ENCODE results near the gene ARHGEF4.
"Not testable (repeated sequence)": the region's sequence is repeated elsewhere in the genome, so short reads cannot be mapped to it uniquely, and the experiment has no call there.

ARHGEF4 gene

GRCh38 chr2:131052741-131053263 is 216.1 kb downstream of the ARHGEF4 start:
- no peak for DNase-seq (ENCODE audit: low spot score)

GRCh38 chr2:131054488-131054887 is 217.8 kb downstream of the ARHGEF4 start:
- no peak for DNase-seq (ENCODE audit: low spot score)

DNA sequence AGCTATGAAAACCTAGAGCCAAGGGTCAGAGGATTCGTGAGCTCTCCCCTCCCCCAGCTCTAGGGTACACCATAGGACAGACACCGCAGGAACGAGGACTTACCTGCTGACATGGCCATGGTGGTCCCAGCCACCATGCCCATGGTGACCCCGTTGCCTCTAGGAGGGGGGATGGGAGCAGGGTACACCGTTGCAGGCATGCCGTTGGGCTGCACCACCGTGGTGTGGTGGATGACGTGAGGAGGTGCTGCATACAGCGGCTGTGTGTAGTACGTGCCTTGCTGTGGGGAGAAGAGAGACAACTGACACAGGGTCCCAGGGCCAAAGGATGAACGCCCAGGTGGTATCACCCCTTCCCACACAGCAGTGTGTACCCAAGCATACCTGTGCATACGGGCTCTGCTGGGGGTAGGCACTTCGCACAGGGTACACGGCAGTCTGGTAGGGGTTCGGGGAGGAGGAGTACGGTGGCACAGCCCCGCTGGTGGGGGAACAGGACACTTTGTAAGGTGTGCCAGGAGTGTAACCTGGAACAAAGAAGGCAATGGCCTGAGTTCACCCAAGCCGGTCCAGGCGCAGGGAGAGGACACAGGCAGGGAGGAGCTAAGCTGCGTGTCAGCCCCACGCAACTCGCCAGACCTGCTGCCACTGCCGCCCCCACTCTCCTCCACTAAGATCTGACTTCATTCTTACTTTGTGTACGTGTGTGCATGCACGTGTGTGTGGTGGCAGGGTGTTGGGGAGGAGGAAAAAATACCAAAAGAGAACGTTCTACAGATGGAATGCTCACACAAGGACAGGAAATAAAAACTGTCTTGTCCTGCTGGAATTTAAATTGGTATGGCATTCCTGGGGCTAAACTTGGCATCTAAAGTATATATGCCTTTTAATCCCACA is 218.7 kb downstream of the ARHGEF4 start:
- DNase-seq (ENCODE audit: low spot score) = no peak

GRCh38 chr2:131056204-131056931 is 219.7 kb downstream of the ARHGEF4 start:
- no peak for DNase-seq (ENCODE audit: low spot score)

DNA sequence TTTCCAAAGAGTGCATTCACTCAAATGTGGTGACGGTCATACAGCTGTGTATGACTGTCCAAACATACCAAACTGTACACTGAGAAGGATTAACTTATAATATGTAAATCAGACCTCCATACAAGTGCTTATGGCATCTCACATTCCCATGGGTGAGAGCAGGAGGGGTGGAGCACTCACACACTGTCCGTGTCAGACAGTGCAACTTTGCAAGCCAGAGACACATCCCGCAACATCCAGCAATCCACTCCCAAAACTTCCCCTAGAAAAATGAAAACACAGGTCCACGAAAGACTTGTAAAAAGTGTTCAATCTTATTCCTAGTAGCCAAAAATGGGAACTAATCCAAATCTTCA is 220.2 kb downstream of the ARHGEF4 start:
- no peak for DNase-seq (ENCODE audit: low spot score)

- DNase-seq (ENCODE audit: low spot score) = no peak
These were observed 221.6 kb downstream of the ARHGEF4 start for GRCh38 chr2:131058214-131058843.

GRCh38 chr2:131058920-131059319 is 222.2 kb downstream of the ARHGEF4 start:
- DNase-seq (ENCODE audit: low spot score) = no peak

DNA sequence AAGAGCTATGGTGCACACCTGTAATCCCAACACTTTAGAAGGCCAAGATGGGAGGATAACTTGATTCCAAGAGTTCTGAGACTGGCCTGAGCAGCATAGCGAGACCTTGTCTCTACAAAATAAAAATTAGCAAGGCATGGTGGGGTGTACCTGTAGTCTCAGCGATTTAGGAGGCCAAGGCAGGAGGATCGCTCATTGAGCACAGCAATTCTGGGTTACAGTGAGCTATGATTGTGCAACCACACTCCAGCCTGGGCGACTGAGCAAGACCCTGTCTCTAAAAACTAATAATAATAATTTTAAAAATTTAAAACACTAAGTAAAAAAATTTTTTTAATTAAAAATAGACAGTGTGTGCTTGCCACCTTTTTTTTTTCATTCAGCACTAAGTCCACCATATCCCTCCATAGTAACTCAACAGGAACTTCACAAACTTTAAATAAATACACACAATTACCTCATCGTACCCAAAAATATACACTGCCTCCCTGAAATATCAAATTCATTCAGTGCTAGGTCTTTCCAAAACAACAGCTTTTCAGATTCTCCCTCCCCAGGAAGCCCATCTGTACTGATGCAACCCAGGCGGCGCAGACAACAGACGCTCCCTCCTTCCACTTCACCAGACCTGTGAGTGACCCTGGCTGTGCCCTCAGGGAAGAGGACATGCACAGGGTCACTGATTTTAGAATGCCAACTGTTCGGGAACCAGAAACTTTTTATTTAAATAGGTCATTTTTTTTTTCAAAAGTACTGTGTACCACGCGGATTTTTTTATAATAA is 227.0 kb downstream of the ARHGEF4 start:
- DNase-seq (ENCODE audit: low spot score) = no peak

DNA sequence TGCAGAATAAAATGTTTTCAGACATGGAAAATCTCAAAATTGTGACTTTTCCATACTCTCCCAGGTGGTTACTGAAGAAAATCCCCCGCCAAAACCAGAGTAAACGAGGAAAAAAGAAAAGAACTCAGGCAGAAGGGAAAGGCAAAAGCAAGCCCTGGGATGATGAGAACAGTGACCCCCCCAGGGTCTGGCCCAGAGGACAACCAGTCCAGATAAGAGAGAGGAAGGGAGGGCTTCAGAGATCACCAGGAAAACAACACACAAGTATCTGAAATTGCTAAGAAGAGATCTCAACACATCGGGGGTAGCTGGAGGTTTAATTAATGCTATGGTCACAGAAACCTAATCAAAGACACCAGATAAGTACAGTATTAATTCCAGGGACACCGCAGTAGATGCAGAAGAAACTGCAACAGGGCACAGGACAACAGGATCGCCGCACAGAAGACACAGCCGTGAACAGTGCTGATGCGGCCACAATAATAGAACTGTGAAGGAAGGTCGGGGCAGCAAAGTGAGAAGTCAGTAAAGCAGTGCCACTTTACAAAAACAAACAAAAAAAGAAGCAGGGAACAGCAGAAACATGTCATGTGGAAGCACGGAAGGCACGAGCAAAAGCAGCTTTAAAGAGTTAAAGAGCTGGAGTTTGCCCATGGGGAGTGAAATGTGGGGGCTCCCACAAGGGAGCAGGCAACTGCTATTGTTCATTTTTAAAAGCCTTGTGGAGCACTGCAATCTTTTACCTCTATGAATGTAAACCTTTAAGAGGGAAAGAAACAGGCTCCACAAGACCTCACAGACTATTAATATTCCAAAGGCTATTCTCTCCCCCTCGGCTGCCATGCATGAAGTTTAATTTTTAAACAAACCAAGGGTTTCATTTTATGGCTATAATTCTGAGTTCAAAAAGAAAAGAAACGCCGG is 228.1 kb downstream of the ARHGEF4 start:
- DNase-seq (ENCODE audit: low spot score) = no peak

GRCh38 chr2:131067465-131068125 is 230.9 kb downstream of the ARHGEF4 start:
- no peak for DNase-seq (ENCODE audit: low spot score)

DNA sequence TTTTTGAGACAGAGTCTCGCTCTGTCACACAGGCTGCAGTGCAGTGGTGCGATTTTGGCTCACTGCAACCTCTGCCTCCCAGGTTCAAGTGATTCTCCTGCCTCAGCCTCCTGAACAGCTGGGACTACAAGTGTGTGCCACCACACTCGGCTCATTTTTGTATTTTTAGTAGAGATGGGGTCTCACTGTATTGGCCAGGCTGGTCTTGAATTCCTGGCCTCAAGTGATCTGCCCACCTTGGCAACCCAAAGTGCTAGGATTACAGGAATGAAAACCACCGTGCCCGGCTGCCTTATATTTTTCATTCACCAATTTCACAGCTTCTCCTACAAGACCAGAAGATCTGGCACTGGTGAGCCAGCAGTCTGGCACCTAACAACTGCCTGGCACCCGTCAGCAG is 231.5 kb downstream of the ARHGEF4 start:
- not testable (repeated sequence) for DNase-seq (ENCODE audit: low spot score)

DNA sequence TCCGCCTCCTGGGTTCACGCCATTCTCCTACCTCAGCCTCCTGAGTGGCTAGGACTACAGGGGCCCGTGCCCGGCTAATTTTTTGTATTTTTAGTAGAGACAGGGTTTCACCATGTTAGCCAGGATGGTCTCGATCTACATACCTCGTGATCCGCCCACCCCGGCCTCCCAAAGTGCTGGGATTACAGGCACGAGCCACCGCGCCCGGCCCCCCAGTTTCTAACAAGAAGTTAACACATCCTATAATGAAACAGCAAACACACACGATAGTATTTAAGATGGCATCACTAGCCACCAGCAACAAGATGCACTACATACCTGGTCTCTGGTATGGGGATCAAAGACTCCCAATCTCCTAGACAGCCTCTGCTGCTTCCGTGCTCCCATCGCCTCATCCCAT is 238.9 kb downstream of the ARHGEF4 start:
- DNase-seq (ENCODE audit: low spot score) = not testable (repeated sequence)

DNA sequence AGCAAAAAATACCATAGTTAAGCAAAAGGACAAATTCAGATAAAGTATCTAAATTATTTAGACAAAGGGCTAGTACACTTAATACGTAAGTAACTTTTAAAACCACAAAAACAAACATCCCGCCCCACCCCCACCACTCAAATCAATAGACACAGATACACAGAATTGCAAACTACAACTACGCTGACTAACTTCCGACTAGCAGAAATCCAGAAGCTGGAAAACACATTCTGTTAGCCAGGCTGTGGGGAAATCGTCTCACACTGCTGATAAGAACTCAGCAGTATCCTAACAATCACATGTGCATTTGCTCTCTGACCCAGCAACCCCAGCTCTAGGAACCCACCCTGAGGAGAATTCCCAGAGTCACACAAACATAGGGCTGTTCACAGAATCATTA is 240.0 kb downstream of the ARHGEF4 start:
- no peak for DNase-seq (ENCODE audit: low spot score)

- DNase-seq (ENCODE audit: low spot score) = no peak
These were observed 240.6 kb downstream of the ARHGEF4 start for GRCh38 chr2:131077182-131077846.

DNA sequence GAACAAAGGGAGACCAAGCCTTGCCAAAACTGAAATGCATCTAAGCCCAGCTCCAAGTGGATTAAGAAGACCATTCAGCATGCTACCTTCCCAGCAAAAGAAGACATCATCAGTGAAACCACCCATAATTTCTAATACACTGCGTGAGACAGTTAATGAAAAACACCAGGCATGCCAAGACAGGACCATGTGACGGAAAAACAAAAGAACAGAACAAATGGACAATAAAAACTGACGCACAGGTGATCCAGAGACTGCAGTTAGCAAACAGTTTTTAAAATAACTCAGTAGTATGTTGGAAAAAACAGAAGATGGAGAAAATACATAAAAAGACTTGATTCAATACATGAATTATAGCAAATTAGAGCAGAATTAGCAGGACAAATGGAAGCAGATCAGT is 241.3 kb downstream of the ARHGEF4 start:
- DNase-seq (ENCODE audit: low spot score) = no peak

DNA sequence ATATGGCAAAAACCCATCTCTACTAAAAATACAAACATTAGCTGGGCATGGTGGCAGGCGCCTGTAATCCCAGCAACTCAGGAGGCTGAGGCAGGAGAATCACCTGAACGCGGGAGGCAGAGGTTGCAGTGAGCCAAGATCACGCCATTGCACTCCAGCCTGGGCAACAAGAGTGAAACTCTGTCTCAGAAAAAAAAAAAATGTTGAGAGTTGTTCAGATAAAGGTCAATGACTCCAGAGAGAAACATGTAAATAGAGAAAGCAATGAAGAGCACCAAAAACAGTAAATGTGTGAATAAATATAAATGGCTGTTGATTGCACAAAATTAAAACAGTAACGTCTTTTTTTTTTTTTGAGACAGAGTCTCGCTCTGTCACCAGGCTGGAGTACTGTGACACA is 243.2 kb downstream of the ARHGEF4 start:
- DNase-seq (ENCODE audit: low spot score) = not testable (repeated sequence)

- DNase-seq (ENCODE audit: low spot score) = no peak
These were observed 244.5 kb downstream of the ARHGEF4 start for GRCh38 chr2:131081190-131081589.

DNA sequence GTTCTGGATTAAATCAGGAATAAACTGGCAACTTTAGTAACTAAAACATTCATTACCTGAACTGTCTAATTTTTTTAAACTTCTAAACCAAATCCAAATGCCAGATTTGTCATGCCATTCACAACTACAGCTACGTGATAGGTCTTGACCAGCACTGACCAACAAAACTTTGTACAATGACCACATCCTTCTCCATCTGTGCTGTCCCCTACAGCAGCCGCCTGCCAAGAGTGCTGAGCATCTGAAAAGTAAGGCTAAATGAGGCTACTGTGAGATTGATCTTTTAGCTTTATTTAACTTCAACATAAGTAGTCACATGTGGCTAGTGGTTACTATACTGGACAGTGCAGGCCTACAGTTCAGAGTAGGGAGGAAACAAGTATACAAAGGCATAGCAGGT is 248.9 kb downstream of the ARHGEF4 start:
- DNase-seq (ENCODE audit: low spot score) = no peak

DNA sequence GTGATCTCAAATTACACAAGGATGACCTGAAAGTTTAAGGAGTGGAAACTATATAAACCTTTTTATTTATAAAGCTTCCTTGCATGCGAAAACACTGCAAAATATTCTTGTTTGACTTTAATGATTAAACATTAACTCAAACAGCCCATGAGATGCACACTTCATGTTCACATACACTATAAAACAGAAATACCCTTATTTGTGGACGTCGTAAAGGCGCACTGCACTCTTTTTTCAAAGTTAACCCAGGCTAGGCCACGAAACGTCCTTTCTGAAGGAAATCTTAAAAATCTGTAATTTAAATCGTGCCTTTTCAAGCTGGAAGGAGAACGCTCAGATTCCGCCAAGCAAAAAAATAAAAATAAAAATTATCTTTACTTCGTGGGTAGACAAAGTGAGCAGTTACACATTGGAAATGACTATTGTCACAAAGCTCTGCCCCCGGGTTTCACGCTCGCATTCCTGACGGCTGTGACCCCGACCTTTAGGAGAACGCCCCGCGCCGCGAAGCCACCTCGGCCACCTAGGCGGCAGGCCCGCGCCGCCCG is 255.8 kb downstream of the ARHGEF4 start:
- no peak for DNase-seq (ENCODE audit: low spot score)

All from LoVo (cell line).